Measurements from ENCODE around the gene RPS18. TPM values are rescaled to one million over a fixed set of nuclear protein-coding genes. Genes with fewer than 3 reads are reported as not detected.
"Not testable (repeated sequence)": the region's sequence is repeated elsewhere in the genome, so short reads cannot be mapped to it uniquely, and the experiment has no call there.

Gene RPS18
- polyA plus RNA-seq, 2 donors: 7,154 to 7,464 TPM

GRCh38 chr6:33277663-33278391 is 6.0 kb downstream of the RPS18 start:
- peaks cover 5 to 25% of the 10 kb centered on the region in 2 donors for H3K36me3 ChIP-seq (ENCODE audit: control insufficient read depth in 2 of 2, insufficient read depth in 2 of 2, low read length in 1 of 2)
- H3K9me3 ChIP-seq (ENCODE audit: control insufficient read depth in 2 of 2, insufficient read depth in 1 of 2, low read depth in 1 of 2, low read length in 1 of 2): no peaks in the 10 kb centered on the region
- H3K4me3 ChIP-seq (ENCODE audit: low read depth in 1 of 2, low read length in 2 of 2): peak overlapping the region; percentile 56 to 62
- WGBS, 2 donors: 34 to 38% methylated on average over 39 of the region's 39 CpGs
- no peaks in the 10 kb centered on the region for H3K27me3 ChIP-seq (ENCODE audit: control insufficient read depth in 1 of 2, insufficient read depth in 2 of 2, low read length in 2 of 2)
- peak overlapping the region; percentile 91 to 98 for H3K27ac ChIP-seq (ENCODE audit: low read depth in 2 of 2, low read length in 1 of 2)
- H3K4me1 ChIP-seq (ENCODE audit: control insufficient read depth in 2 of 2, insufficient read depth in 2 of 2, low read length in 1 of 2): peaks cover 4 to 12% of the 10 kb centered on the region in 2 donors

GRCh38 chr6:33278392-33278741 is 6.5 kb downstream of the RPS18 start:
- no peaks in the 10 kb centered on the region for H3K9me3 ChIP-seq (ENCODE audit: control insufficient read depth in 2 of 2, insufficient read depth in 1 of 2, low read depth in 1 of 2, low read length in 1 of 2)
- H3K4me1 ChIP-seq (ENCODE audit: control insufficient read depth in 2 of 2, insufficient read depth in 2 of 2, low read length in 1 of 2): peaks cover 4 to 12% of the 10 kb centered on the region in 2 donors
- peak overlapping the region; percentile 56 to 62 for H3K4me3 ChIP-seq (ENCODE audit: low read depth in 1 of 2, low read length in 2 of 2)
- 71 to 77% methylated on average over 9 of the region's 9 CpGs for WGBS, 2 donors
- no peaks in the 10 kb centered on the region for H3K27me3 ChIP-seq (ENCODE audit: control insufficient read depth in 1 of 2, insufficient read depth in 2 of 2, low read length in 2 of 2)
- peak overlapping the region; percentile 91 to 98 for H3K27ac ChIP-seq (ENCODE audit: low read depth in 2 of 2, low read length in 1 of 2)
- peaks cover 5 to 25% of the 10 kb centered on the region in 2 donors for H3K36me3 ChIP-seq (ENCODE audit: control insufficient read depth in 2 of 2, insufficient read depth in 2 of 2, low read length in 1 of 2)

GRCh38 chr6:33278810-33279209 is 6.9 kb downstream of the RPS18 start:
- Histone ChIP-seq H3K27ac (ENCODE audit: low read depth in 2 of 2, low read length in 1 of 2) (peak overlapping the region; percentile 29 to 98), H3K27me3 (ENCODE audit: control insufficient read depth in 1 of 2, insufficient read depth in 2 of 2, low read length in 2 of 2) (no peaks in the 10 kb centered on the region), H3K9me3 (ENCODE audit: control insufficient read depth in 2 of 2, insufficient read depth in 1 of 2, low read depth in 1 of 2, low read length in 1 of 2) (no peaks in the 10 kb centered on the region), H3K36me3 (ENCODE audit: control insufficient read depth in 2 of 2, insufficient read depth in 2 of 2, low read length in 1 of 2) (peaks cover 5 to 25% of the 10 kb centered on the region in 2 donors), H3K4me1 (ENCODE audit: control insufficient read depth in 2 of 2, insufficient read depth in 2 of 2, low read length in 1 of 2) (peaks cover 4 to 12% of the 10 kb centered on the region in 2 donors), H3K4me3 (ENCODE audit: low read depth in 1 of 2, low read length in 2 of 2) (peak overlapping the region; percentile 22 to 56)
- 84 to 93% methylated on average over 2 to 3 of the region's 3 CpGs for WGBS, 2 donors

- peaks cover 4 to 9% of the 10 kb centered on the region in 2 donors for H3K4me1 ChIP-seq (ENCODE audit: control insufficient read depth in 2 of 2, insufficient read depth in 2 of 2, low read length in 1 of 2)
- WGBS, 2 donors: 68 to 70% methylated on average over 13 of the region's 13 CpGs
- peak overlapping the region in 1 of 2 donors; percentile 22 for H3K4me3 ChIP-seq (ENCODE audit: low read depth in 1 of 2, low read length in 2 of 2)
- H3K36me3 ChIP-seq (ENCODE audit: control insufficient read depth in 2 of 2, insufficient read depth in 2 of 2, low read length in 1 of 2): peaks cover 5 to 23% of the 10 kb centered on the region in 2 donors
- H3K27me3 ChIP-seq (ENCODE audit: control insufficient read depth in 1 of 2, insufficient read depth in 2 of 2, low read length in 2 of 2): no peaks in the 10 kb centered on the region
- no peaks in the 10 kb centered on the region for H3K9me3 ChIP-seq (ENCODE audit: control insufficient read depth in 2 of 2, insufficient read depth in 1 of 2, low read depth in 1 of 2, low read length in 1 of 2)
- H3K27ac ChIP-seq (ENCODE audit: low read depth in 2 of 2, low read length in 1 of 2): peak overlapping the region; percentile 29 to 98
These were observed 7.4 kb downstream of the RPS18 start for GRCh38 chr6:33279257-33279695.

- Histone ChIP-seq H3K4me1 (ENCODE audit: control insufficient read depth in 2 of 2, insufficient read depth in 2 of 2, low read length in 1 of 2) (peaks cover 4 to 9% of the 10 kb centered on the region in 2 donors), H3K27ac (ENCODE audit: low read depth in 2 of 2, low read length in 1 of 2) (peak overlapping the region; percentile 29 to 98), H3K4me3 (ENCODE audit: low read depth in 1 of 2, low read length in 2 of 2) (no peak overlapping the region), H3K27me3 (ENCODE audit: control insufficient read depth in 1 of 2, insufficient read depth in 2 of 2, low read length in 2 of 2) (no peaks in the 10 kb centered on the region), H3K9me3 (ENCODE audit: control insufficient read depth in 2 of 2, insufficient read depth in 1 of 2, low read depth in 1 of 2, low read length in 1 of 2) (no peaks in the 10 kb centered on the region), H3K36me3 (ENCODE audit: control insufficient read depth in 2 of 2, insufficient read depth in 2 of 2, low read length in 1 of 2) (peaks cover 5 to 26% of the 10 kb centered on the region in 2 donors)
- WGBS, 2 donors: 59 to 62% methylated on average over 5 of the region's 5 CpGs
These were observed 8.2 kb downstream of the RPS18 start for GRCh38 chr6:33279971-33280511.

GRCh38 chr6:33280539-33280938 is 8.7 kb downstream of the RPS18 start:
- Histone ChIP-seq H3K4me1 (ENCODE audit: control insufficient read depth in 2 of 2, insufficient read depth in 2 of 2, low read length in 1 of 2) (peaks cover 4 to 9% of the 10 kb centered on the region in 2 donors), H3K9me3 (ENCODE audit: control insufficient read depth in 2 of 2, insufficient read depth in 1 of 2, low read depth in 1 of 2, low read length in 1 of 2) (no peaks in the 10 kb centered on the region), H3K36me3 (ENCODE audit: control insufficient read depth in 2 of 2, insufficient read depth in 2 of 2, low read length in 1 of 2) (peaks cover 5 to 26% of the 10 kb centered on the region in 2 donors), H3K4me3 (ENCODE audit: low read depth in 1 of 2, low read length in 2 of 2) (no peak overlapping the region), H3K27ac (ENCODE audit: low read depth in 2 of 2, low read length in 1 of 2) (peak overlapping the region in 1 of 2 donors; percentile 98), H3K27me3 (ENCODE audit: control insufficient read depth in 1 of 2, insufficient read depth in 2 of 2, low read length in 2 of 2) (no peaks in the 10 kb centered on the region)
- WGBS, 2 donors: 83 to 93% methylated on average over 6 of the region's 6 CpGs

- H3K4me3 ChIP-seq (ENCODE audit: low read depth in 1 of 2, low read length in 2 of 2); H3K27me3 ChIP-seq (ENCODE audit: control insufficient read depth in 1 of 2, insufficient read depth in 2 of 2, low read length in 2 of 2); H3K27ac ChIP-seq (ENCODE audit: low read depth in 2 of 2, low read length in 1 of 2); H3K9me3 ChIP-seq (ENCODE audit: control insufficient read depth in 2 of 2, insufficient read depth in 1 of 2, low read depth in 1 of 2, low read length in 1 of 2): not testable (repeated sequence)
- 87% methylated on average over 4 of the region's 4 CpGs for WGBS, 2 donors
- peaks cover 9 to 17% of the 10 kb centered on the region in 2 donors for H3K36me3 ChIP-seq (ENCODE audit: control insufficient read depth in 2 of 2, insufficient read depth in 2 of 2, low read length in 1 of 2)
- H3K4me1 ChIP-seq (ENCODE audit: control insufficient read depth in 2 of 2, insufficient read depth in 2 of 2, low read length in 1 of 2): peaks cover 3 to 13% of the 10 kb centered on the region in 2 donors
These were observed 13.3 kb downstream of the RPS18 start for GRCh38 chr6:33285214-33285613.

GRCh38 chr6:33286946-33287914 is 15.4 kb downstream of the RPS18 start:
- Histone ChIP-seq H3K4me1 (ENCODE audit: control insufficient read depth in 2 of 2, insufficient read depth in 2 of 2, low read length in 1 of 2) (peaks cover 3 to 13% of the 10 kb centered on the region in 2 donors), H3K27me3 (ENCODE audit: control insufficient read depth in 1 of 2, insufficient read depth in 2 of 2, low read length in 2 of 2) (no peaks in the 10 kb centered on the region), H3K27ac (ENCODE audit: low read depth in 2 of 2, low read length in 1 of 2) (no peak overlapping the region), H3K4me3 (ENCODE audit: low read depth in 1 of 2, low read length in 2 of 2) (no peak overlapping the region), H3K36me3 (ENCODE audit: control insufficient read depth in 2 of 2, insufficient read depth in 2 of 2, low read length in 1 of 2) (peaks cover 11 to 20% of the 10 kb centered on the region in 2 donors), H3K9me3 (ENCODE audit: control insufficient read depth in 2 of 2, insufficient read depth in 1 of 2, low read depth in 1 of 2, low read length in 1 of 2) (no peaks in the 10 kb centered on the region)
- 92% methylated on average over 22 of the region's 22 CpGs for WGBS, 2 donors

Data from esophagus (tissue), 2 donors.